ENCODE data around the gene BORCS8. TPM values are rescaled to one million over a fixed set of nuclear protein-coding genes. Genes with fewer than 3 reads are reported as not detected.

BORCS8 gene
- 7.1 to 12.3 TPM (median 11.0 TPM) in 5 replicates for total RNA-seq (2022; extraction: Qiagen RNA extraction)

DNA sequence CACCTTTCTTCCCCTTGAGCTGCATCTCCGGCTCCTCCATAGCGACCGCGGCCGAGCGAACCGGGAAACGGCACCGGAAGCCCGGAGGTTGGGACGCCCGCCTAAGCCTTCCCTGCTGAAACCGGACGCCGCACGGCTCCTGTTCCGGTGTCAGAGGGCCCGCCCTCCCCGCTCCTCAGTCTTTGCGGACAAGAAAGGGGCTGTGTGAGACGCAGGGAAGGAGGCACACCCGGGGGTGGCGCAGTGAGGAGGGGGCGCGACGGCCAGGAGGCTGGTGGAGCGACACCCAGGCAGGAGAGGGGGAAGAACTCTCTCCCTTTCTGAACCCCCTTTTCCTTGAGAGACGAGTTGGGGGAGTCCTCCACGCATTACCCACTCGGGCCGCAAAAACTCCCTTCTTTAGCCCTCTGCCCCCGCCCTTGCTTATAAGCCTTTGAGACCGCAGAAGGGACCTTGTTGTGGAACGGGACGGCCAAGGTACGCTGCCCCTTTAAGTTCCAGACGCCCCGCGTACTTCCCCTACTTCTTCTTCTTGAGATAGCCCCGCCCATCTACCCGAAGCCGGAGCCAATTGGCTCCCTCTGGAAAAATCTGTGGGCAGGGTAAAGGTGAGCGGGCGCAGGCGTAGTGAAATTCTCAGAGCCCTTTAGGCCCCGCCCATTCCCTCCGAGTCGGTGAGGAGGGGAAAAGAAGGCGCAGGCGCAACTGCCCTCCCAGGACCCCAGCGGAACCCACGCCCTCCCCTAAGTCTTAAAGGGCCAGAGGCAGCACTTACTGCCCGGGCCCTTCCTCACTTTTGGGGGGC is at the start of gene BORCS8, which contains the start of gene RFXANK:
BORCS8 (minus strand) TSS at position 75 of the 805 bp plus-strand sequence; CDS start at position 40, 35 bp downstream.
RFXANK (plus strand) TSS at position 181 of the 805 bp plus-strand sequence. CDS start 1,689 bp downstream, outside the sequence.

DNA sequence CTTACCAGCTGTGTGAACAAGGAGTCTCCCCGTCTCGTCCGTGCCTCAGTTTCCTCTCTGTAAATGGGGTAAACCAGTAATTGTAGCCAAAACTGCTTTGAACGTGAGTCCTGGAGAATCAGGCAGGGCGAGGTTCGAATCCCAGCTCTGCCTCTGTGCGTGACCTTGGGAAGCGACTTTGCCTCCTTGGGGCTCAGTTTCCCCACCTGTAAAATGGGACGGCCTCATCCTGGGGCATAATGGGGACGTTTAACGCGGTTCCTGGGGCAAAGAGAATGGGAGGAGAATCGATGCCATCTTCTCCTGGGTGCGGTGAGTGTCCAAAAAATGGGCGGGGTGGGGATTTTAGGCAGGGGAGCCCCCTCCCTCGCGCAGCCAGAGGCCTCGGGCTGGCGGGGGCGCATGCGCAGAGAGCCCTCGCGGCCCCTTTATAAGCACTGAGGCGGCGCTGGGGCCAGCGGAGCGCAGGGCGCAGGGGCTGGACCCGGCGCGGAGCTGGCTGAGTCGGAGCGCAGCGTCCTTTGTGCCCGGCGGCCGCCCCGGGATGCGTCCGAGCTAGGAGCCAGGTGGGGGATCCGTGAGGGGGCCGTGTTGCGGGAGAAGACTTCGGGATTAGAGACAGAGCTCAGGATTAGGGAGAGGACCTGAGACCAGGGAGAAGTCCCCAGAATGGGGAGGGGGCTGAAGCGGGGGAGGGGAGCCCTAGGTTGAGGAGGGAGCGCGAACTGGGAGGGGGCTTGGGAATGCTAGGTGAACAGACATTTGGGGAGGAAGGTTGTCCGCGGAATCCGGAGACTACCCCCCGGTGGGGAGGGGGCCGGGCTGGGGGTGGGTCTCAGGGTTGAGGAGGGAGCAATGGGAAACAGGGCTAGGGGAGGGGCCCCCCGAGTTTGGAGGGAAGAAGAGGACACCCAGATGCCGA is 19.8 kb upstream of the BORCS8 start, which contains the start of gene NCAN:
NCAN (plus strand) TSS at position 460 of the 922 bp plus-strand sequence. CDS start 4,996 bp downstream, outside the sequence.

DNA sequence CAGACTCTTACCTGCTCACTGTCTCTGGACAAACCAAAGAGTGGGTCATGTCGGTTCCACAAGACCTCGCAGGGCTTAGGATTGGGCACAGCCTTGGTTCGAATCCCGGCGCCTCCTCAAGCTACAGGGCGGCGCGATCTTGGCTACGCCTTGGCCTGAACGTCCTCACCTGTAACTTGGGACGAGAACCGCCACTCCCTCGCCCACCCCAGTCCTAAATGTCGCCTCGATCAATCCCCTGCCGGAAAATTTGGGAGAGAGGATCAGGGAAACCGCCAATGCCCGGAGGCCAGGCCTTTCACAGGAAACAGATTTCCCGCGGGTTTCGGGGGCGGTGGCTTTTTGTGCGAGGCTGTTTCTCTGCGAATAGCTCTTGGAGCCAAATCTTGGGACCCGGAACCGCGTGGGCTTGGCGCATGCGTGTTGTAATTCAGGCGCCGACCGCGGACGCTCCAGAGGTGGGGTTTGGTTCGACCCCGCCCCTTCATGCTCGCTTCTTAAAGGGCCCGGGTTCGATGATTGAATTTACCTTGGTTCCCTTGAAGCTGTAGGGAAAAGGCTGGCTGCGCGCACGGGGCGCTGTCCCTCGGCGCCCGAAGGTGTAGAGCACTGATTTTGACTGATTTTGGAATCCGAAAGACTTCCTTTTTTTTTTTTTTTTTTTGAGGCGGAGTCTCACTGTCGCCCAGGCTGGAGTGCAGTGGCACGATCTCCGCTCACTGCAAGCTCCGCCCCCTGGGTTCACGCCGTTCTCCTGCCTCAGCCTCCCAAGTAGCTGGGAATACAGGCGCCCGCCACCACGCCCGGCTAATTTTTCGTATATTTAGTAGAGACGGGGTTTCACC is 11.3 kb upstream of the BORCS8 start, which contains the start of gene NR2C2AP:
NR2C2AP (minus strand) TSS at position 403 of the 845 bp plus-strand sequence; CDS start at position 49, 354 bp downstream.

DNA sequence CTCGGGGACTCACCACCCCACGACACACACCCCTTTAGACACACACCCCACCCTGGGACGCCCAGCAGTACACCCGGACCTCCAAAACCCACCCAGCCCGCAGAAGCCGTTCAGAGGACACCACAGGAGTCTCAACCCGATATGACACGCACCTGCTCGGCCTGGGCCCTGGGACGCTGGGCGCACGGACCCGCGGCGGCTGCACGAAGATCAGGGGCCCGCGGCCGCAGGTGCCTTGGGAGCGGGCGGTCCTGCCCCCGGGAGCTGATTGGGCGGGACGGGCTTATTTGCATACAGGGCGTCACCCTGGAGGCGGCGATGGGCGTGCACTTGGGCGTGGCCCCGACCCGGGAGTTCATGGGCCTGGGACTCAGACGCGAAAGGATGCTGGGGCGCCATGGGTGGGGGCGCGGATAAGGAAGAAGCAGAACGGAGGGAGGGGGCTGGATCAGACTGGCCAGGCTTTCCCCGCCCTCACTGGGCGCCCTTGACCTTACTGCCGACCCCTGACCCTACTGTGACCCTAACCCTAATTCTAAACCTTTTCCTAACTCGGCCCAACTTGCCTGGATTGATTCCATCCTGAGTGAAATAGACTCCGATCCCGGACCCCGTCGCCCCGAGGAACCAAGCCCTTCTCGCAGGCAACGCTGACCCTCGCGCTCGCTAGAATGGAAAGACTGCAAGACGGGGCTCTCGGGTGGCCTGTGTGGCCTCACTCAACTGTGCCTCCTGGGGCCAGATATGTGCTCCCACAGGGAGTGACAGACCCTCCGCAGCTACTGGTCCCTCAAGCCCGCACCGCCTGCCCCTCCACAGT is 21.7 kb downstream of the BORCS8 start, which contains the start of gene MEF2B:
MEF2B (minus strand) TSS at position 211 of the 820 bp plus-strand sequence. CDS start 19,528 bp downstream, outside the sequence.

DNA sequence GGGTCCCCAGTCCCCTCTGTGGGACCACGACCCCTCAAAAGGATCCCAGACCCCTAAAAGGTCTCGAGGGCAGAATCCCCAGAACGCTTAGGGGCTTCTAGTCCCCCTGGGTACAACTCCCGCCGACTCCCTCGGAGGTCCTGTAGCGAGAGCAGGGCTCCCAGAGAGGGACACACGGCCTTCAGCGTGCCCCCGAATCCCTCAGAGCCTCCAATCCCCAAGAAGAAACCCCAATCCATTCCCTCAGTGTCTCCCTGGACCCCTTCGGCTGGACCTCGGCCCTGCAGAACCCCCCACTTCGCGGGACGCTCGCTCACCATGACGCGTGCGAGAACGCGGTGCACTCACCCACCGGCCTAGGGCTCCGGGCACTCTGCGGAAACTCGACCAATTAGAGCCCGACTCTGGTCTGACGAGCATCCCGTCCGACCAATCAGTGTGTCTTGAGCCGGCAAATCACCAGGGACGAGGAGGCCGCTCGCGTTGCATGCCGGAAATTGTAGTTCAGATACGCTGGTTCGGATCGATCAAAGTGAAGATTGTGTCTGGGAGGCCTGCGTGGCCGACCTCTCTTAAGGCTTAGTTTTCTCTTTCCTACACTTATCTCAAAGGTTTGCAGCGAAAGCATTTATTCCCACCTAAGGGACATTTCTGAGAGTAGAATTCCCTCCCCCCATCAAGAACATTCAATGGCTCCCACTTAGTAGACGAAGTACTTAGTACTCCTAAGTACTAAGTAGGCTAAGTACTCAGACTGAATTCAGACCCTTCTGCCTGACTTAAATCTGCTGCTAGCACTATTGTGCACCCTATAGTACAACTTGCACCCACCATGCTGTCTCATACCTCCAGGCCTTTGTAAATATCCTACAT is 53.6 kb downstream of the BORCS8 start, which contains the start of gene TMEM161A:
TMEM161A (minus strand) TSS at position 370 of the 873 bp plus-strand sequence; CDS start at position 320, 50 bp downstream.

Other genes starting within 250 kb of the BORCS8 start
- 17.5 to 33.3 TPM (median 28.1 TPM) in 5 replicates for gene SUGP2, start 158.6 kb downstream of the BORCS8 start, total RNA-seq (2022; extraction: Qiagen RNA extraction)
- 25.8 to 30.6 TPM (median 26.6 TPM) in 5 replicates for gene ARMC6, start 158.5 kb downstream of the BORCS8 start, total RNA-seq (2022; extraction: Qiagen RNA extraction)
- 0.56 to 0.99 TPM (median 0.92 TPM) in 5 replicates for gene SLC25A42, start 128.2 kb downstream of the BORCS8 start, total RNA-seq (2022; extraction: Qiagen RNA extraction)
- 16.3 to 27.9 TPM (median 26.3 TPM) in 5 replicates for gene TMEM161A, start 53.7 kb downstream of the BORCS8 start, total RNA-seq (2022; extraction: Qiagen RNA extraction)
- 0.21 to 0.83 TPM (median 0.41 TPM) in 5 replicates for gene MEF2B, start 21.9 kb downstream of the BORCS8 start, total RNA-seq (2022; extraction: Qiagen RNA extraction)
- gene RFXANK, start 106 bp upstream of the BORCS8 start, total RNA-seq (2022; extraction: Qiagen RNA extraction): 33.5 to 47.1 TPM (median 40.5 TPM) in 5 replicates
- 26.1 to 28.9 TPM (median 27.0 TPM) in 5 replicates for gene NR2C2AP, start 11.3 kb upstream of the BORCS8 start, total RNA-seq (2022; extraction: Qiagen RNA extraction)
- gene NCAN, start 19.8 kb upstream of the BORCS8 start, total RNA-seq (2022; extraction: Qiagen RNA extraction): 0.04 to 0.15 TPM (median 0.06 TPM) in 5 replicates
- 0.36 to 0.70 TPM (median 0.44 TPM) in 5 replicates for gene TM6SF2, start 81.1 kb upstream of the BORCS8 start, total RNA-seq (2022; extraction: Qiagen RNA extraction)
- 22.6 to 26.0 TPM (median 23.8 TPM) in 5 replicates for gene SUGP1, start 128.4 kb upstream of the BORCS8 start, total RNA-seq (2022; extraction: Qiagen RNA extraction)
- 9.0 to 14.4 TPM (median 12.5 TPM) in 5 replicates for gene MAU2, start 128.7 kb upstream of the BORCS8 start, total RNA-seq (2022; extraction: Qiagen RNA extraction)
- gene GATAD2A, start 213.5 kb upstream of the BORCS8 start, total RNA-seq (2022; extraction: Qiagen RNA extraction): 32.0 to 60.9 TPM (median 58.7 TPM) in 5 replicates

Data from A549 treated with dexamethasone at 1 μM for 4 hours (cell line).